GM19238 (cell line): ENCODE results near the gene TTC19.

ENCODE experiments used
- DNase-seq: peaks from one replicate; pipeline ENCODE4 v3.0.0; 2011; ENCODE audit warnings: low spot score; ENCODE audit not compliant: insufficient read length

Gene TTC19, protein sequence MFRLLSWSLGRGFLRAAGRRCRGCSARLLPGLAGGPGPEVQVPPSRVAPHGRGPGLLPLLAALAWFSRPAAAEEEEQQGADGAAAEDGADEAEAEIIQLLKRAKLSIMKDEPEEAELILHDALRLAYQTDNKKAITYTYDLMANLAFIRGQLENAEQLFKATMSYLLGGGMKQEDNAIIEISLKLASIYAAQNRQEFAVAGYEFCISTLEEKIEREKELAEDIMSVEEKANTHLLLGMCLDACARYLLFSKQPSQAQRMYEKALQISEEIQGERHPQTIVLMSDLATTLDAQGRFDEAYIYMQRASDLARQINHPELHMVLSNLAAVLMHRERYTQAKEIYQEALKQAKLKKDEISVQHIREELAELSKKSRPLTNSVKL

DNA sequence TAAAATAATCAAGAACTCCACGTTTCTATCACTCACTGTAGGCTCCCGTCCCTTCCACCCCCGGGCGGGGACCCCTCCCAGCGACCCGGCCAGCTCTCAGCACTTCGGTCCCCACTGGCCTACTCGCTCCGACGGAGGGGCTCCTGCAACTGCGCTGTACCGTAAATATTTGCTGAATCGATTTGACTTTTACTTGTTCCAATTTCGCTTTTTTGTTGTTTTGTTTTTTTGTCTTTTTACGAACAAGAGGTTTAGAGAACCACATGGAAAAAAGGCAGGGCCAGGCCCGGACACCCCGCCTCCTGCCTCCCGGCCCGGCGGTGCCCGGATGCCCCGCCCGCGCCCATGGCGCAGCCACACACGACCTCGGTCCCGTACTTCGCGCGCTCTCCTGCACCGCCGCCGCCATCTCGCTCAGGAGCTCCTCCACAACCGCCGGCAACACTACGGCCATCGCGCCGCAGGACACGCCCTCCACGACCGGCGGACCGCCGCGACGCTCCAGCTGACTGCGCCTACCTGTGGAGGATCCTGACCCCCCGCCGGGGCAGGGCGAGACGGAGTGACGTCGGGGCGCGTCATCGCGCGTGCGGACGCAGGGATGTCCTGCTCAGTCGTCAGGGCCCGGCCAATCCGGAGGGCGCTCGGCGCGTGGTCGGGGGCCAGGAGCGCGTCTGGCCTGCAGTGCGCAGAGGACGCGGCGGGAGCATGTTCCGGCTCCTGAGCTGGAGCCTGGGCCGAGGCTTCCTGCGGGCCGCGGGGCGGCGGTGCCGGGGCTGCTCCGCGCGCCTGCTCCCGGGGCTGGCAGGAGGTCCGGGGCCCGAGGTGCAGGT is at the start of gene TTC19, which contains the start of gene ZSWIM7:
Gene TTC19 (plus strand): TSS at position 684 of the 833 bp plus-strand sequence. CDS start 25 bp downstream, at position 709.
Gene ZSWIM7 (minus strand): TSS at position 564 of the 833 bp plus-strand sequence. CDS start 110 bp downstream, at position 454.
- peak; percentile 97 for DNase-seq

DNA sequence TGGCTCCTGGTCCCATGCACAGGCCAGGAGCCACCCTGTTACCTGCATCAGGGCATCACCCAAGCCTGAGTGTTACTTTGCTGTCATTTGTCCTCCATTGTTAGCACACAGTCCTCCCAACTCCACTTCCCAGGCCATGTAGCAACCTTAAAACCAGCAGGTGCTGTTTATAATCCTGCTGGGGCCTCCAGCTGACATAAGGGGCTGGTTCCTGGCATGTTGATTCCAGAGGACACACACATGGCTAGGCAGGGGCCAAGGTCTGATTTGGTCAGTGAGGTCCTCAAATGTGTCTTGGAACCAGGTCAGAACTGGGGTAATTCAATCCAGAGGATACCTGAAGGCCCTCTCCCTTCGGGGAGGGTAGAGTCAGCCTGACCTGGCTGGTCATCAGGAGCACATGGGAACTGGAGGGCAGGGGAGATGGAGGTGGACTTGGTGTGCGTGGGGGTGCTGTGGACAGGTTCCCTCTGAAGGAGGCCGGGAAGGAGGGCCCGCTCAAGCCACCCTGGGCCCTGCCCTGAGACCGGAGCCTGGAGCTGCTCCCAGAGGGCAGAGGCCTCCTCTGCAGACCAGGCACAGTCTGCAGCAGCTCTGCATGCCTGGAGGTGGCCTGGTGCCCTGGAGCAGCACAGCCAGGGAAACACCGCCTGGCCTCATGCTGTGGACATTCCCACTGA is 48.1 kb upstream of the TTC19 start:
- DNase-seq = no peak

GRCh38 chr17:15952048-15952532 is 47.5 kb upstream of the TTC19 start:
- no peak for DNase-seq

- no peak for DNase-seq
These were observed 46.5 kb upstream of the TTC19 start for GRCh38 chr17:15952916-15953790.

DNA sequence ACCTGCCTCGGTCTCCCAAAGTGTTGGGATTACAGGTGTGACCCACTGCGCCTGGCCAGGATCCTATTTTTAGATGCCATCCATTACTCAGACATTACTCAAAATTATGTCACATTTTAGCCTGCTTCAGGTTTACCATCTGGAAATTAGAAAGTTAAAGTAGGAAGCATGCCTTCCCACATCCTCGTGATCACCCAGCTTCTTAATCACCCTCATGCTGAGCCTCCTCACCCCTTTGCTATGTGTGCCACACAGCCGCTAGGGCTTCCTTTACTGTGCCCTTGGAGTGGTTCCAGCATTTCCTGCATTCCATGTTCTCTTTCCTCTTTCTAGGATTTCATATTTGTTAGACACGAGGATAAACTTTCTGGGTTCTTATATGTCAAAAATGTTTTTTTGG is 45.4 kb upstream of the TTC19 start:
- no peak for DNase-seq

DNA sequence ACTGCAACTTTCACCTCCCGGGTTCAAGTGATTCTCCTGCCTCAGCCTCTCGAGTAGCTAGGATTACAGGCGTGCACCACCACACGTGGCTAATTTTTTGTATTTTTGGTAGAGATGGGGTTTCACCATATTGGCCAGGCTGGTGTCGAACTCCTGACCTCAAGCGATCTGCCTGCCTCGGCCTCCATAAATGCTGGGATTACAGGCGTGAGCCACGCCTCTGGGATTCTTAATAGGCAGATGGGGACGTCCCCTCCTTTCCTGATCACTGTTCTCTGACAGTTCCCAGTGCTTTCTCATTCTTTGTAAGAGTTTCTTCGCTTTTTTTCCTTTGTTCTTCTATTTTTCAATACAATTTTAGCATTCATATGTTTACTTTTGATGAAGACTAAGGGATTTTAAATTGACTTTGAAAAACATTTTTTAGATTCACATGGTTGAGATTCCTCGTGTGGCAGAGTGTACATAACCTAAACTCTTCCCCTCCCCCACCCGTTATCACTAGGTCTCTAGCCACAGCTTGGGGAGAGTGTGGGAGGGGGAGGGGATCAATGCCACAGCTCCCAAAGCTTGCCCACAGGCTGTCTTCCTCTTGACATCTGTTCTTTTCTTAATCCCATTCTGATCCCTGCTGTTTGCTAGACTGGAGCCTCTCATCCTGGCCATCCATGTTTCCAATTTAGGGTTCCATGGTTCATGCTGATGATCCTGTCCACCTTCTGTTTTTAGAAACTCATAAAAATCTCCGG is 43.7 kb upstream of the TTC19 start:
- no peak for DNase-seq

DNA sequence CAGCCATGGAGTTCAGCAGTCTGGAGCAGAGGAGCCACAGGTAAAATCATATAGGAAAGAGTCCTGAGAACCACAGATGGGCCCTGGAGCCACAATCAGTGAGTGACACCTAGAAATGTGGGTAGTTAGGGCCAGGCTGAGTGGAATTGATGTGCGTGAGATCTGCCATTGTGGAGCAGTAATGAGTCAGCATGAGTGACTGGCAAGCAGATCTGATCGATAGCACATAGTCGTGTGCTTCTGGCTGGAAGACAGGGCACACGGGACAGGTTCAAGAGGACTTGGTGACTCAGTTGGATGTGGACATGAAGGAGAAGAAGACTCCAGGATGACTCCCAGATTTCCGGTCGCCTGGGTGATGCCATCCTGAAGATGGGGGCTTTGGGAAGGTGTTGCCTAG is 42.4 kb upstream of the TTC19 start:
- no peak for DNase-seq

DNA sequence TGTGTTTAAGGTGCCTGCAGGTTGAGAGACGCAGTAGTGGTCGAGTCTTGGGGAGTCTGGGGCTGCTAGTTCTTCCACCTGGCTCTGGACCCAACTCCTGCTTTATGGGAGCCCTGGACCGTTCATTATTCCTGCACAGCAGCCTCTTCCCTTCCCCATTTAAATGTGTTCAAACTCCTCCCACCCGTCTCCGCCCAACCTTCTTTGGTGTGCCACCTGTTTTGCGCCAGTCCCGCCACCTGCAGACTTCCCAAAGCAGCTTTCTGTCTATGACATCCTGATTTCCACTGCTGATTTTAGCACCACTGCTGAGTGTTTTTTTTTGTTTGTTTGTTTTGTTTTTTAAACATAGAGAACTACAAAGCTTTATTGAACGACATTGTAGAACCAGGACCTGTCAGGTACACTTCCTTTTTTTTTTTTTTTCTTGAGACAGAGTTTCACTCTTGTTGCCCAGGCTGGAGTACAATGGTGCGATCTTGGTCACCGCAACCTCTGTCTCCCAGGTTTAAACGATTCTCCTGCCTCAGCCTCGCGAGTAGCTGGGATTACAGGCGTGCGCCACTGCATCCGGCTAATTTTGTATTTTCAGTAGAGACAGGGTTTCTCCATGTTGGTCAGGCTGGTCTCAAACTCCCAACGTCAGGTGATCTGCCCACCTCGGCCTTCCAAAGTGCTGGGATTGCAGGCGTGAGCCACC is 41.9 kb upstream of the TTC19 start:
- no peak for DNase-seq

DNA sequence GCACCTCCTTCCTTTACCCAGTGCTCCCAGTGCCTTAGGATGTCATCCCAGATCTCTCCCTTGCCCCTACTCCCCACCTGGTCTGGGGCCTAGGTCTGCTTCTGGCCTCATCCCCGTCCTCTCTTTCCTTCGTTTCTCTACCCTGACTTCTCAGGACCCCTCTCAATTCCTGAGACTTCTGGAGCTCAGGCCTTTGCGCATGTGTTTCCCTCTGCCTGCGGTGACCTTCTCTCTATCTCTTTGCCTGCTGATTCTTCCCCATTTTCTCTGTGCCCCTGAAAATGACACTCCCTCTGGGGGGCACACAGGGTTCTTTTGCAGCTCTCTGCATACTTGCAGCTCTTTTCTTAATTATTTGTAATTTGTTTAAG is 41.2 kb upstream of the TTC19 start:
- no peak for DNase-seq

- DNase-seq = no peak
These were observed 35.9 kb upstream of the TTC19 start for GRCh38 chr17:15963670-15964110.

GRCh38 chr17:15965528-15965927 is 34.1 kb upstream of the TTC19 start:
- no peak for DNase-seq

DNA sequence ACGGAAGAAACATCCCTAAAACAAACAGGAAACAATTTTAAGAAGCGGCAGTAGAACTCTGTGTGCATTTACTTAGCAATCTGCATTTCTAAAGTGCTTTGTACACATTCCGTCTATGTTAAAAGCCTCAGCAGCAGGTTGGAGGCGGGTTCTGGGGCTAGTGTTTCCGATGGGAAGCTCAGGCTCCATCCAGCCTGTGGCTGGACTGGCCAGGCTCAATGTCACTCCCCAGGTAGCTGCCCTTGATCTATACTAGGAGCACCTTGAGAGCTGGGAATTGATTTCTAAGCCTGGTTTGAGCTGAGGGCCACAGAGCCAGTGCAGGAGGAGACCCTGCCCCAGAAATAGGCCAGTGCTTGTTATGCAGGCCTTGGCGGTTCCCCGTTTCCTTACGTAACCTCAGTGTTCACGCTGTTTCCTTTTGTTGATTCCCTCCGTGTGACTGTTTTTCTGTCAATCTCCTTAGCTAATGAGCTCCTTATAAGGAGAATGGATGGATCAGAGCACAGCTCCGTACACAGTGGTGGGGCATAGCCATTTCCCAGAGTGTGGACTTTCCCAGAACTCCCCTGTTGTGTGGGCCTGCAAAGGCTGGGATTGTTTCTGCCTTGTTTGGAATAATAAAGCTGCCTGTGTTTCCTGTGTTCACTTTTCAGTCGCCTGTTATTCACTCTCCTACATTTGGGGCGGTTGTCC is 33.3 kb upstream of the TTC19 start:
- no peak for DNase-seq

- no peak for DNase-seq
These were observed 32.8 kb upstream of the TTC19 start for GRCh38 chr17:15966879-15967248.

DNA sequence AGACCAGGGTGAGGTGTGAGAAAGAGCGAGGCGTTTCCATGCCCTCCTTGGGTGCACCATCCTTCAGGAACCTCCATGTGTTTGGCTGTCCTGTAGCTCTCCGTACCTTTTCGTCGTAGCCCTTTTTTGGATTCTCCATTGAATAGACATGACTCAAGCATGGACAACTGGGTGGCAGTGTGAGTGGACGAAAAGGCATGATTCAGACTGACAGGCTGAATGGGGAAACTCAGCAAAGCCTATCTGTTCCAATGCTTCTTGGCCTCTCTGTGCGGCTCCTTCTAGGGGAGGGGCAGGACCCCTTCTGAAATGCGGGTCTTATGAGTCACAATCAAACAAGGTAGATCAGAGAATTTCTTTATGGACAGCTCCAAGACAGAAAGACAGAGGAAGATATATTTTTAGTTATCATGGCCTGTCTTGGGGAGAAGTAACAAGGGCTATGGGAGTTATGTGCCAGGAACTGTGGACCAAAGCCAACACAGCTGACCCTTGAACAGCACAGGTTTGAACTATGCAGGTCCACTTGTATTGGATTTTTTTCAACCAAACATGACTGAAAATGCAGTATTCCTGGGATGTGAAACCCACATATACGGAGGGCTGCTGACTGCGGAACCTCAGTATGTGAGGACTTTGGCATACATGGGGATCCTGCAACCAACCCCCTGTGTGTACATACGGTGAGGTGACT is 31.8 kb upstream of the TTC19 start:
- no peak for DNase-seq

- no peak for DNase-seq
These were observed 30.2 kb upstream of the TTC19 start for GRCh38 chr17:15969463-15969862.

- no peak for DNase-seq
These were observed 29.1 kb upstream of the TTC19 start for GRCh38 chr17:15970500-15970899.

- no peak for DNase-seq
These were observed 28.4 kb upstream of the TTC19 start for GRCh38 chr17:15971098-15971678.

DNA sequence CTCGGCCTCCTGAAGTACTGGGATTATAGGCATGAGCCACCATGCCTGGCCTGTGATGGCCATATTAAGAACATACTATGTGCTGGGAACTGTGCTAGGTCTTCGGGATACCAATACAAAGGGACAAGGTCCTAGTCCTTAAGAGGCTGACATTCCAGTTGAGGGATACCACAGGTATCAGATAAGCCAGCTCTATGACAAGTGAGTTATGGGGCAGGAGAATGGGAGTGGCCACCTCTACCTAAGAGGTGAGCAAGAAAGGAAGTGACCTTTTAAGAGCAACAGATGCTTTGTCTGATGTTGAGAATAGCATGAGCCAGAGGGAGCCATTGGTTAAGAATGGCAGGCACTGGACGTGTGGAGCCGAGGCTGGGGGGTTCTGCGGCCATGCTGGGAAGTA is 27.7 kb upstream of the TTC19 start:
- no peak for DNase-seq
